K562 (cell line): ENCODE data around the gene LPAR3. TPM values are rescaled to one million over a fixed set of nuclear protein-coding genes. Genes with fewer than 3 reads are reported as not detected.

Experiments used
- CBX8 ChIP-seq: fragments of 200-600 bp; sonication (generic); IDR thresholded peaks from 2 replicates; pipeline ENCODE4 v1.6.1; 2012; ENCODE audit warnings: borderline replicate concordance, mixed run types, low read depth, mild to moderate bottlenecking, moderate library complexity, mixed read lengths, low read length, control low read depth, inconsistent platforms; ENCODE audit not compliant: poor library complexity, severe bottlenecking; ENCODE audit errors: extremely low read depth
- GABPA ChIP-seq: fragments of 200-800 bp; sonication (Bioruptor generic); conservative IDR thresholded peaks from 2 replicates; pipeline ENCODE4 v1.6.1; 2016; ENCODE audit warnings: low read depth, missing genetic modification characterization, missing compliant biosample characterization
- GTF2F1 ChIP-seq: IDR thresholded peaks from 2 replicates; pipeline ENCODE4 v1.6.1; 2011; ENCODE audit warnings: low read depth, low read length, improper control_type of control experiment
- HCFC1 ChIP-seq: IDR thresholded peaks from 2 replicates; pipeline ENCODE4 v1.6.1; 2012; ENCODE audit warnings: low read depth, low read length, improper control_type of control experiment
- HNRNPH1 ChIP-seq: fragments of 200-400 bp; formaldehyde crosslinking; optimal IDR thresholded peaks from 2 replicates; pipeline ENCODE3; 2017; ENCODE audit warnings: low read depth, mild to moderate bottlenecking, low read length, moderate library complexity
- IFI16 ChIP-seq: fragments of 250-450 bp; sonication (Bioruptor Pico); IDR thresholded peaks from 2 replicates; pipeline ENCODE4 v2.1.2; 2022; ENCODE audit warnings: mild to moderate bottlenecking, inconsistent platforms
- PATZ1 ChIP-seq: fragments of 250-450 bp; sonication (Bioruptor Pico); IDR thresholded peaks from 2 replicates; pipeline ENCODE4 v1.5.0; 2020; ENCODE audit warnings: mild to moderate bottlenecking, borderline replicate concordance
- TRIM28 ChIP-seq: fragments of 450-650 bp; IDR thresholded peaks from 2 replicates; pipeline ENCODE4 v1.6.1; 2017
- ZNF121 ChIP-seq: sonication (generic); formaldehyde crosslinking; conservative IDR thresholded peaks from 2 replicates; pipeline ENCODE4 v1.8.0; 2022; ENCODE audit warnings: missing genetic modification reagents
- ZNF274 ChIP-seq: IDR thresholded peaks from 2 replicates; pipeline ENCODE4 v1.6.1; 2011; ENCODE audit warnings: low read depth, mild to moderate bottlenecking, low read length, moderate library complexity, borderline replicate concordance
- ZNF445 ChIP-seq: fragments of 250-450 bp; sonication (Bioruptor Pico); IDR thresholded peaks from 2 replicates; pipeline ENCODE4 v1.4.0; 2020; ENCODE audit warnings: low read depth, mild to moderate bottlenecking, moderate library complexity
- ZNF584 ChIP-seq: fragments of 200-800 bp; sonication (Bioruptor generic); IDR thresholded peaks from 2 replicates; pipeline ENCODE4 v1.6.1; 2016; ENCODE audit warnings: low read depth, mild to moderate bottlenecking, missing genetic modification characterization, missing compliant biosample characterization
- ZNF77 ChIP-seq: fragments of 250-450 bp; sonication (Bioruptor Pico); IDR thresholded peaks from 2 replicates; pipeline ENCODE4 v1.5.0; 2020
- ZZZ3 ChIP-seq: fragments of 450-650 bp; IDR thresholded peaks from 2 replicates; pipeline ENCODE4 v1.6.1; 2016; ENCODE audit warnings: antibody characterized with exemption, mild to moderate bottlenecking, moderate library complexity
- polyA plus RNA-seq, 8 experiments: library from polyadenylated mRNA; depleted of rRNA in 4 of 8; stranded (reverse) in 5 of 8; unstranded in 3 of 8; fragments of >200 nt; fragmentation: Nextera tagmentation in 2 of 8; fragmentation: Illumina TruSeq in 1 of 8; extraction: Ambion mirVana in 2 of 8; extraction: Trizol in 1 of 8; gene quantifications; 2 replicates each; pipeline versions ENCODE4 v1.2.1 to v1.2.3, GENCODE V29; 2011 to 2014; ENCODE audit warnings: inconsistent platforms in 1 of 8, missing spikeins in 1 of 8
- total RNA-seq, 7 experiments: library from RNA; depleted of rRNA in 6 of 7; stranded (reverse); fragments of >200 nt in 6 of 7; fragmentation: Illumina TruSeq in 2 of 7; extraction: Trizol in 2 of 7; gene quantifications; 2 replicates each; pipeline versions ENCODE4 v1.2.1 to v1.2.3, GENCODE V29; 2011 to 2021; ENCODE audit warnings: low replicate concordance in 1 of 7
- TF ChIP-seq, protein P1 (sequence below): fragments of 450-650 bp; IDR thresholded peaks from 2 replicates; pipeline ENCODE4 v1.6.1; 2018; ENCODE audit warnings: mild to moderate bottlenecking, low read depth; ENCODE audit not compliant: partially characterized antibody
- TF ChIP-seq, protein P2 (sequence below), 2 experiments: fragments of 450-650 bp in 1 of 2; sonication (generic) in 1 of 2; formaldehyde crosslinking; conservative IDR thresholded peaks; 2 replicates each; pipeline versions ENCODE4 v1.4.0 to v1.8.1; 2020 to 2022; ENCODE audit warnings: mild to moderate bottlenecking in 1 of 2, missing genetic modification reagents in 1 of 2
- TF ChIP-seq, protein P3 (sequence below): fragments of 200-800 bp; sonication (Bioruptor generic); IDR thresholded peaks from 2 replicates; pipeline ENCODE4 v1.6.1; 2017; ENCODE audit warnings: missing genetic modification characterization, missing compliant biosample characterization
- TF ChIP-seq, protein P4 (sequence below): fragments of 450-650 bp; IDR thresholded peaks from 2 replicates; pipeline ENCODE4 v1.7.0; 2016; ENCODE audit warnings: borderline replicate concordance

The LPAR3 gene
- total and polyA plus RNA-seq, 9 of the 15 experiments (the other 6 are each of a cell fraction or from before 2014, with no cell fraction given): 0.11 TPM; not detected in 8

DNA sequence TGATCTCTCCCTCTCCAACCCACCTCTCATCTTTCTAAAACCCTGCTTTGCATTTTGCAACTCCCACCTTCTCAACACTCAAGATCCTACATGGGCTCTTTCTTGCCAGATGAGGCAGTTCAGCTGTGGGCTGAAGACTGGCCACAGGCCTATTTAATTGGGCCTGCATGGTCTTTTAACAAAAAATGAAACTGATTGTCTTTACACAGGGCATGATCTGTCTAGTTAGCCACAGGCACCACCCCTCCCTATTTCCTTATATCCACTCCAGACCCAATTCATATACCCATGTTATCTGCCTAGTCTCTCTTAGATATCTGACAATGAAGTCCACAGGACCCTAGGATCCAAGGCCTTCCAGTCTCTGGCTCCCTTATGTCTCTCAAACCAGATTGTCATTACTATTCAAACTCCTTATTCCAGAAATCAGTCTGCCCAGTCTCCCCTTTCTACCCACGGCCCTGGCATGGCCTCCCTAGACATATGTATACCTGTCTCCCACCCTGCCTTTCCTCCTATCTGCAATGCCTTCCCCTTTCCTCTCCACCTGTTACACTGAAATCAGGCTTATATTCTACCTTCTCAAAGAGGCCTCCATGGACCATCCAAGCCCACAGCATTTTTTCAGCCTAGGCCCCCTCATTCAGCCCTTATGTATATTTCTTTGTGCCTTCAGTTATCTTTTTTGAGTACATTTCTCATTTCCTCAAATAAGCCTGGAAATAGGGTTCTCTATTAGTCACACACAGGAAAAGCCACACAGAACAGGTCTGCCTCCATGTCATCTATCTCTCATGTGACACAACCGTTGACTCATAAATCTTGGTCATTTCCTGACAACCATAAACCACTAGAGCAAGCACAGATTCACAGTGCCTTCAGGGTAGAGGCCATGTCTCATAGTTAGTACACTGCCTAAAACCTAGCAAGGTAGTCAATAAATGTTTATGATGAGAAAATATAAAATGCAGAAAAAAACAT is 39.0 kb downstream of the LPAR3 start (continued):
- TF ChIP-seq, protein P1, sequence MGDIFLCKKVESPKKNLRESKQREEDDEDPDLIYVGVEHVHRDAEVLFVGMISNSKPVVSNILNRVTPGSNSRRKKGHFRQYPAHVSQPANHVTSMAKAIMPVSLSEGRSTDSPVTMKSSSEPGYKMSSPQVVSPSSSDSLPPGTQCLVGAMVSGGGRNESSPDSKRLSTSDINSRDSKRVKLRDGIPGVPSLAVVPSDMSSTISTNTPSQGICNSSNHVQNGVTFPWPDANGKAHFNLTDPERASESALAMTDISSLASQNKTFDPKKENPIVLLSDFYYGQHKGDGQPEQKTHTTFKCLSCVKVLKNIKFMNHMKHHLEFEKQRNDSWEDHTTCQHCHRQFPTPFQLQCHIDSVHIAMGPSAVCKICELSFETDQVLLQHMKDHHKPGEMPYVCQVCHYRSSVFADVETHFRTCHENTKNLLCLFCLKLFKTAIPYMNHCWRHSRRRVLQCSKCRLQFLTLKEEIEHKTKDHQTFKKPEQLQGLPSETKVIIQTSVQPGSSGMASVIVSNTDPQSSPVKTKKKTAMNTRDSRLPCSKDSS: no peak
- TF ChIP-seq, protein P2, sequence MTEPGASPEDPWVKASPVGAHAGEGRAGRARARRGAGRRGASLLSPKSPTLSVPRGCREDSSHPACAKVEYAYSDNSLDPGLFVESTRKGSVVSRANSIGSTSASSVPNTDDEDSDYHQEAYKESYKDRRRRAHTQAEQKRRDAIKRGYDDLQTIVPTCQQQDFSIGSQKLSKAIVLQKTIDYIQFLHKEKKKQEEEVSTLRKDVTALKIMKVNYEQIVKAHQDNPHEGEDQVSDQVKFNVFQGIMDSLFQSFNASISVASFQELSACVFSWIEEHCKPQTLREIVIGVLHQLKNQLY (CRISPR knock-in tag; conservative IDR thresholded peaks at IDR 0.05): no peak
- TF ChIP-seq ZNF584 (CRISPR knock-in tag) (peak; percentile 0; the same call in 1 of the 2 replicates), ZZZ3 (no peak), ZNF121 (no peak), IFI16 (CRISPR knock-in tag) (no peak), HCFC1 (no peak), PATZ1 (no peak), ZNF445 (CRISPR knock-in tag) (no peak), GTF2F1 (no peak), TRIM28 (no peak), ZNF77 (CRISPR knock-in tag) (no peak), ZNF274 (no peak), CBX8 (no peak), GABPA (tag) (peak; percentile 34; the same call in 1 of the 2 replicates), HNRNPH1 (no peak)
- TF ChIP-seq, protein P3, sequence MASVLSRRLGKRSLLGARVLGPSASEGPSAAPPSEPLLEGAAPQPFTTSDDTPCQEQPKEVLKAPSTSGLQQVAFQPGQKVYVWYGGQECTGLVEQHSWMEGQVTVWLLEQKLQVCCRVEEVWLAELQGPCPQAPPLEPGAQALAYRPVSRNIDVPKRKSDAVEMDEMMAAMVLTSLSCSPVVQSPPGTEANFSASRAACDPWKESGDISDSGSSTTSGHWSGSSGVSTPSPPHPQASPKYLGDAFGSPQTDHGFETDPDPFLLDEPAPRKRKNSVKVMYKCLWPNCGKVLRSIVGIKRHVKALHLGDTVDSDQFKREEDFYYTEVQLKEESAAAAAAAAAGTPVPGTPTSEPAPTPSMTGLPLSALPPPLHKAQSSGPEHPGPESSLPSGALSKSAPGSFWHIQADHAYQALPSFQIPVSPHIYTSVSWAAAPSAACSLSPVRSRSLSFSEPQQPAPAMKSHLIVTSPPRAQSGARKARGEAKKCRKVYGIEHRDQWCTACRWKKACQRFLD (CRISPR knock-in tag): peak; percentile 91; the same call in 1 of the 2 replicates
- TF ChIP-seq, protein P4, sequence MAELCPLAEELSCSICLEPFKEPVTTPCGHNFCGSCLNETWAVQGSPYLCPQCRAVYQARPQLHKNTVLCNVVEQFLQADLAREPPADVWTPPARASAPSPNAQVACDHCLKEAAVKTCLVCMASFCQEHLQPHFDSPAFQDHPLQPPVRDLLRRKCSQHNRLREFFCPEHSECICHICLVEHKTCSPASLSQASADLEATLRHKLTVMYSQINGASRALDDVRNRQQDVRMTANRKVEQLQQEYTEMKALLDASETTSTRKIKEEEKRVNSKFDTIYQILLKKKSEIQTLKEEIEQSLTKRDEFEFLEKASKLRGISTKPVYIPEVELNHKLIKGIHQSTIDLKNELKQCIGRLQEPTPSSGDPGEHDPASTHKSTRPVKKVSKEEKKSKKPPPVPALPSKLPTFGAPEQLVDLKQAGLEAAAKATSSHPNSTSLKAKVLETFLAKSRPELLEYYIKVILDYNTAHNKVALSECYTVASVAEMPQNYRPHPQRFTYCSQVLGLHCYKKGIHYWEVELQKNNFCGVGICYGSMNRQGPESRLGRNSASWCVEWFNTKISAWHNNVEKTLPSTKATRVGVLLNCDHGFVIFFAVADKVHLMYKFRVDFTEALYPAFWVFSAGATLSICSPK: no peak
